B cell (primary cell): ENCODE results near the gene NAXE. TPM values are rescaled to one million over a fixed set of nuclear protein-coding genes. Genes with fewer than 3 reads are reported as not detected.
"Not testable (repeated sequence)": the region's sequence is repeated elsewhere in the genome, so short reads cannot be mapped to it uniquely, and the experiment has no call there.

ENCODE experiments used
- ATAC-seq: fragments of 200-7000 bp; cut with Tn5 transposase; one replicate; pipeline ENCODE4 v1.10.0; 2021; ENCODE audit warnings: low read depth, mild to moderate bottlenecking, moderate number of reproducible peaks, moderate library complexity
- CTCF ChIA-PET: fragments of 350-600 bp; sonication (Branson Sonifier 250); formaldehyde crosslinking; loops from one replicate; lab custom pipeline; 2021; ENCODE audit warnings: antibody characterized with exemption, inconsistent platforms; lab: Charles Lee
- POLR2A ChIA-PET: fragments of 350-600 bp; sonication (Branson Sonifier 250); formaldehyde crosslinking; loops from one replicate; lab custom pipeline; 2021; ENCODE audit warnings: antibody characterized with exemption; lab: Charles Lee
- DNase-seq: peaks from one replicate; pipeline ENCODE4 v3.0.0; 2013
- H2AFZ ChIP-seq: 2 replicates; pipeline ENCODE4 v1.6.1; 2012; ENCODE audit warnings: mild to moderate bottlenecking, low read depth, low read length; ENCODE audit not compliant: insufficient read depth, poor library complexity, severe bottlenecking
- H3K27ac ChIP-seq, 2 donors: 1 replicate in 1 of 2; 2 replicates in 1 of 2; pipeline ENCODE4 v1.5.1; 2012 to 2013; ENCODE audit warnings: low read length in 2 of 2, mild to moderate bottlenecking in 2 of 2, moderate library complexity in 1 of 2
- H3K27me3 ChIP-seq, 4 experiments: fragments of 200-600 bp in 1 of 4; sonication (generic) in 1 of 4; replicated peaks in 1 of 4; 1 replicate in 2 of 4; 2 replicates in 2 of 4; pipeline versions ENCODE4 v1.6.1 to v1.7.0; 2013 to 2016; ENCODE audit warnings: low read length in 3 of 4, mild to moderate bottlenecking in 2 of 4, mixed read lengths in 1 of 4, moderate library complexity in 1 of 4; ENCODE audit not compliant: insufficient read depth in 4 of 4, control insufficient read depth in 3 of 4; ENCODE audit errors: control extremely low read depth in 1 of 4
- H3K36me3 ChIP-seq, 2 experiments: replicated peaks in 1 of 2; 1 replicate in 1 of 2; 2 replicates in 1 of 2; pipeline versions ENCODE4 v1.6.1 to v1.7.1; 2013; ENCODE audit warnings: low read length in 1 of 2; ENCODE audit not compliant: insufficient read depth in 2 of 2, control insufficient read depth in 1 of 2; ENCODE audit errors: control extremely low read depth in 1 of 2, extremely low read depth in 1 of 2
- H3K4me1 ChIP-seq, 2 donors: fragments of 200-600 bp in 1 of 2; sonication (generic) in 1 of 2; 1 replicate in 1 of 2; 2 replicates in 1 of 2; pipeline versions ENCODE4 v1.5.1 to v1.6.1; 2013 to 2017; ENCODE audit warnings: low read length in 2 of 2; ENCODE audit not compliant: control insufficient read depth in 2 of 2, insufficient read depth in 2 of 2
- H3K4me2 ChIP-seq: replicated peaks from 2 replicates; pipeline ENCODE3; 2012; ENCODE audit warnings: mild to moderate bottlenecking, low read depth, low read length; ENCODE audit not compliant: poor library complexity, severe bottlenecking
- H3K4me3 ChIP-seq, 5 experiments: fragments of 200-600 bp in 1 of 5; sonication (generic) in 1 of 5; 1 replicate in 3 of 5; 2 replicates in 2 of 5; pipeline versions ENCODE4 v1.5.1 to v1.7.0; 2011 to 2016; ENCODE audit warnings: low read length in 4 of 5, mild to moderate bottlenecking in 4 of 5, low read depth in 2 of 5, control low read depth in 1 of 5, moderate library complexity in 1 of 5; ENCODE audit not compliant: insufficient read depth in 1 of 5; ENCODE audit errors: control extremely low read depth in 1 of 5, extremely low read depth in 1 of 5
- H3K79me2 ChIP-seq: fragments of 200-600 bp; sonication (generic); one replicate; pipeline ENCODE4 v1.6.0; 2016; ENCODE audit warnings: low read length; ENCODE audit not compliant: control insufficient read depth, insufficient read depth
- H3K9ac ChIP-seq: fragments of 200-600 bp; sonication (generic); 2 replicates; pipeline ENCODE4 v1.6.1; 2017; ENCODE audit warnings: mild to moderate bottlenecking, low read length, moderate library complexity
- H3K9me3 ChIP-seq, 3 donors: one replicate each; pipeline versions ENCODE4 v1.6.1 to v1.7.1; 2013; ENCODE audit warnings: low read length in 2 of 3; ENCODE audit not compliant: control insufficient read depth in 2 of 3, insufficient read depth in 1 of 3; ENCODE audit errors: control extremely low read depth in 1 of 3
- H4K20me1 ChIP-seq: 2 replicates; pipeline ENCODE4 v1.6.0; 2012; ENCODE audit warnings: mild to moderate bottlenecking, low read length; ENCODE audit not compliant: insufficient read depth, control insufficient read depth, poor library complexity, severe bottlenecking
- H3K27ac Mint-ChIP-seq: one replicate; pipeline ENCODE4 v1.8.0; 2021; ENCODE audit warnings: mixed read lengths
- H3K27me3 Mint-ChIP-seq: one replicate; pipeline ENCODE4 v1.8.0; 2021; ENCODE audit warnings: mixed read lengths
- H3K4me1 Mint-ChIP-seq: one replicate; pipeline ENCODE4 v1.8.0; 2021; ENCODE audit warnings: mixed read lengths
- H3K4me3 Mint-ChIP-seq: one replicate; pipeline ENCODE4 v1.8.0; 2021; ENCODE audit warnings: mixed read lengths
- H3K9me3 Mint-ChIP-seq: one replicate; pipeline ENCODE4 v1.8.0; 2022; ENCODE audit warnings: mixed read lengths; ENCODE audit not compliant: insufficient read depth
- EZH2 ChIP-seq: IDR thresholded peaks from 2 replicates; pipeline ENCODE4 v1.6.1; 2012; ENCODE audit warnings: borderline replicate concordance, low read depth, mild to moderate bottlenecking, moderate library complexity, low read length; ENCODE audit not compliant: insufficient read depth, poor library complexity, severe bottlenecking
- WGBS: methylation state at CpG from one replicate; pipeline ENCODE4 v1.1.5; 2013; ENCODE audit warnings: missing lambda C conversion rate; ENCODE audit not compliant: insufficient coverage; 5-methylcytosine and 5-hydroxymethylcytosine counted together
- intact Hi-C: fragments of 100-400 bp; cut with micrococcal nuclease; formaldehyde crosslinking; loops from one replicate; pipeline ENCODE4 v1.10.0; 2022
- polyA plus RNA-seq: library from polyadenylated mRNA; depleted of rRNA; stranded (reverse); fragments of >200 nt; gene quantifications from 2 replicates; pipeline ENCODE4 v1.2.3, GENCODE V29; 2012
- total RNA-seq, 2 donors: library from RNA; stranded (reverse); fragments of 120-200 nt in 1 of 2; gene quantifications; 1 replicate in 1 of 2; 2 replicates in 1 of 2; pipeline versions ENCODE4 v1.2.3 to v1.2.4, GENCODE V29; 2013 to 2022
- TF ChIP-seq, protein P1 (sequence below): fragments of 200-600 bp; IDR thresholded peaks from one replicate; pipeline ENCODE4 v1.8.0; 2022; ENCODE audit warnings: antibody characterized with exemption, mild to moderate bottlenecking

NAXE gene
- total and polyA plus RNA-seq, 2 donors (not counting 1 experiment from before 2014, with no cell fraction given), result 42.8 to 59.7 TPM

DNA sequence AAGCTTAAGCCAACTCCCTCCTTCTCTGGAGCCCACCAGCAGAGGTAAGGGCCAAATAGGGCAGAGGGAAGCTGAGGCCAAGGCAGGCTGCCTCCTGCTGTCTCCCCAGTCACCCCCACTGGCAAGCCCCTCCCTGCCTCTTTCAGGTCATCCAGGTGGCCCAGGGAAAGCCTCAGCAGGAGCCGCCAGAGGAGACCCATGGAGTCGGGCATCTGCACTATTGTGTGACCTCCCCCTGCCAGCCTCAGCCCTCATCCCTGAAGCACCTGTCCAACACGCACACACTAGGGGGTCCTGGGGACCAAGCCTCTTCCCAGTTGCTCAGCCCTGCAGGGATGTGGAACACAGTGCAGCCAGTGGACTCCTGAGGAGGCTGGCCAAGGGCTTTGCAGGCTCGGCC lies 5.3 kb upstream of the NAXE start:
- CTCF ChIA-PET, result interaction anchor here (0.7 to 2.6 kb wide), 12 partner anchors 13 to 106 kb away, joined by 3 to 20 read pairs (median 4); partner anchors contain the start of genes GPATCH4 and MEF2D
- H3K4me2 ChIP-seq, result no peak overlapping the region
- POLR2A ChIA-PET, result no interaction called here

DNA sequence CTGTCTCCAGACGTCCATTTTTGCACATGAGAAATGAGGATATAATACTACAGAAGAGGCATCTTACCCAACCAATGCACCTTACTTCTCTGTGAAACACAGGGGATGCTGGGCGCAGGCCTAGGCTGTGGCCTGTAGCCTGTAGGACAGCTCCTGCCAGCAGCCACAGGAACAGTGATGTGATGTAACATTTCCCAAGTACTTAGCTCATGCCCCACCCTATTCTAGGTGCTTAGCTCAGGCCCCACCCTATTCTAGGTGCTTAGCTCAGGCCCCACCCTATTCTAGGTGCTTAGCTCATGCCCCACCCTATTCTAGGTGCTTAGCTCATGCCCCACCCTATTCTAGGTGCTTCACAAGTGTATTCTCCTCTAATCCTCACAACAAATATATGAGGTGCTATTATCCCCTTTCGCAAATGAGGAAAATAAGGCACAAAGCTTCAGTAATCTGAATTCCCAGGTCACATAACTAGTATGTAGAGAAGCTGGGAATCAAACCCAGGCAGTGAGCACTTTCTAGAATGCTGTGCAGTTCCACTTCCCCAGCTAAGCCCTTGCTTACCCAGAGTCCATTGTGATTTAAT lies 4.6 kb upstream of the NAXE start:
- Histone ChIP-seq H3K27ac (no peak overlapping the region), H4K20me1 (no peaks in the 10 kb centered on the region), H3K36me3 (peaks cover 0 to 11% of the 10 kb centered on the region in 2 experiments), H3K9me3 (no peaks in the 10 kb centered on the region), H3K4me2 (no peak overlapping the region), H2AFZ (no peak overlapping the region), H3K9ac (no peak overlapping the region), H3K4me1 (peaks cover 30 to 37% of the 10 kb centered on the region in 2 donors), H3K79me2 (peaks cover 44% of the 10 kb centered on the region), H3K4me3 (no peak overlapping the region), H3K27me3 (no peaks in the 10 kb centered on the region)
- no peak overlapping the region for H3K4me3 Mint-ChIP-seq
- no peak for DNase-seq
- 100% methylated on average over 1 of the region's 3 CpGs for WGBS
- intact Hi-C loops, result no loop called here
- CTCF ChIA-PET, result interaction anchor here (0.8 to 2.6 kb wide), 6 partner anchors 13 to 106 kb away, joined by 3 to 20 read pairs (median 6); no protein-coding TSS in a partner anchor
- peaks cover 37% of the 10 kb centered on the region for H3K4me1 Mint-ChIP-seq
- no peak overlapping the region for H3K27ac Mint-ChIP-seq
- TF ChIP-seq, protein P1, sequence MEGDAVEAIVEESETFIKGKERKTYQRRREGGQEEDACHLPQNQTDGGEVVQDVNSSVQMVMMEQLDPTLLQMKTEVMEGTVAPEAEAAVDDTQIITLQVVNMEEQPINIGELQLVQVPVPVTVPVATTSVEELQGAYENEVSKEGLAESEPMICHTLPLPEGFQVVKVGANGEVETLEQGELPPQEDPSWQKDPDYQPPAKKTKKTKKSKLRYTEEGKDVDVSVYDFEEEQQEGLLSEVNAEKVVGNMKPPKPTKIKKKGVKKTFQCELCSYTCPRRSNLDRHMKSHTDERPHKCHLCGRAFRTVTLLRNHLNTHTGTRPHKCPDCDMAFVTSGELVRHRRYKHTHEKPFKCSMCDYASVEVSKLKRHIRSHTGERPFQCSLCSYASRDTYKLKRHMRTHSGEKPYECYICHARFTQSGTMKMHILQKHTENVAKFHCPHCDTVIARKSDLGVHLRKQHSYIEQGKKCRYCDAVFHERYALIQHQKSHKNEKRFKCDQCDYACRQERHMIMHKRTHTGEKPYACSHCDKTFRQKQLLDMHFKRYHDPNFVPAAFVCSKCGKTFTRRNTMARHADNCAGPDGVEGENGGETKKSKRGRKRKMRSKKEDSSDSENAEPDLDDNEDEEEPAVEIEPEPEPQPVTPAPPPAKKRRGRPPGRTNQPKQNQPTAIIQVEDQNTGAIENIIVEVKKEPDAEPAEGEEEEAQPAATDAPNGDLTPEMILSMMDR, result no peak
- no peak for TF ChIP-seq EZH2
- H3K9me3 Mint-ChIP-seq, result no peaks in the 10 kb centered on the region
- no peaks in the 10 kb centered on the region for H3K27me3 Mint-ChIP-seq
- POLR2A ChIA-PET, result no interaction called here
- no peak for ATAC-seq

More for the DNA sequence above, 5.3 kb upstream of the NAXE start:
- intact Hi-C loops, result no loop called here
- no peaks in the 10 kb centered on the region for H3K27me3 Mint-ChIP-seq
- Histone ChIP-seq H4K20me1 (no peaks in the 10 kb centered on the region), H3K27me3 (no peaks in the 10 kb centered on the region), H3K9ac (no peak overlapping the region), H3K9me3 (no peaks in the 10 kb centered on the region), H3K4me1 (peaks cover 32 to 41% of the 10 kb centered on the region in 2 donors), H2AFZ (no peak overlapping the region), H3K36me3 (peaks cover 0 to 11% of the 10 kb centered on the region in 2 experiments), H3K27ac (no peak overlapping the region), H3K79me2 (peaks cover 43% of the 10 kb centered on the region), H3K4me3 (no peak overlapping the region)
- H3K27ac Mint-ChIP-seq, result no peak overlapping the region
- H3K9me3 Mint-ChIP-seq, result no peaks in the 10 kb centered on the region
- ATAC-seq, result no peak
- no peak overlapping the region for H3K4me3 Mint-ChIP-seq
- DNase-seq, result no peak
- H3K4me1 Mint-ChIP-seq, result peaks cover 36% of the 10 kb centered on the region
- 72% methylated on average over 4 of the region's 4 CpGs for WGBS
- TF ChIP-seq EZH2, result no peak
- TF ChIP-seq, protein P1, result no peak

DNA sequence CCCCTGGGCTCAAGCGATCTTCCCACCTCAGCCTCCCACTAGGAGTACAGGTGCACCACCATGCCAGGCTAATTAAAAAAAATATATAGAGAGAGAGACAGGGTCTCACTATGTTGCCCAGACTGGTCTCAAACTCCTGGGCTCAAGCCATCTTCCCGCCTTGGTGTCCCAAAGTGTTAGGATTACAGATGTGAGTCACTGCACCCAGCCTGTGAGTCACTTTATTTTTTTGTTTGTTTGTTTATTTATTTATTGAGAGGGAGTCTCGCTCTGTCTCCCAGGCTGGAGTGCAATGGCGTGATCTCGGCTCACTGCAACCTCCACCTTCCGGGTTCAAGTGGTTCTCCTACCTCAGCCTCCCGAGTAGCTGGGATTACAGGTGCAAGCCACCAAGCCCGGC lies 3.6 kb upstream of the NAXE start:
- H3K4me2 ChIP-seq, H3K27me3 ChIP-seq, H3K27ac ChIP-seq, intact Hi-C loops, H3K4me3 Mint-ChIP-seq, H3K27ac Mint-ChIP-seq, H3K9me3 Mint-ChIP-seq, DNase-seq, ATAC-seq, H3K9me3 ChIP-seq, H2AFZ ChIP-seq, POLR2A ChIA-PET, H3K9ac ChIP-seq, H3K27me3 Mint-ChIP-seq, H4K20me1 ChIP-seq, H3K4me3 ChIP-seq: not testable (repeated sequence)
- CTCF ChIA-PET, result interaction anchor here (1.4 to 2.6 kb wide), 3 partner anchors 17 to 107 kb away, joined by 4 to 20 read pairs (median 6); no protein-coding TSS in a partner anchor
- Histone ChIP-seq H3K36me3 (peaks cover 0 to 11% of the 10 kb centered on the region in 2 experiments), H3K4me1 (peaks cover 31 to 37% of the 10 kb centered on the region in 2 donors), H3K79me2 (peaks cover 39% of the 10 kb centered on the region)
- H3K4me1 Mint-ChIP-seq, result peaks cover 36% of the 10 kb centered on the region
- WGBS, result 91% methylated on average over 7 of the region's 8 CpGs
